K562 (cell line): ENCODE data around the gene SERPINF2. TPM values are rescaled to one million over a fixed set of nuclear protein-coding genes. Genes with fewer than 3 reads are reported as not detected.

Experiments used
- ARID3A ChIP-seq: IDR thresholded peaks from 2 replicates; pipeline ENCODE4 v1.6.1; 2012; ENCODE audit warnings: low read depth, low read length, improper control_type of control experiment, borderline replicate concordance
- EP400 ChIP-seq: fragments of 450-650 bp; IDR thresholded peaks from 2 replicates; pipeline ENCODE4 v1.6.1; 2017; ENCODE audit warnings: antibody characterized with exemption, mild to moderate bottlenecking, moderate library complexity
- NR4A1 ChIP-seq, 2 experiments: fragments of 250-450 bp in 1 of 2; fragments of 450-650 bp in 1 of 2; sonication (Bioruptor Pico) in 1 of 2; IDR thresholded peaks; 2 replicates each; pipeline versions ENCODE4 v1.4.0 to v1.6.1; 2016 to 2020; ENCODE audit warnings: mild to moderate bottlenecking in 2 of 2, missing compliant biosample characterization in 1 of 2, missing genetic modification characterization in 1 of 2, moderate library complexity in 1 of 2
- RBM34 ChIP-seq: fragments of 200-400 bp; formaldehyde crosslinking; IDR thresholded peaks from 2 replicates; pipeline ENCODE4 v1.6.1; 2018; ENCODE audit warnings: low read length, borderline replicate concordance; ENCODE audit not compliant: insufficient read depth
- SAP30 ChIP-seq: fragments of 200-600 bp; sonication (generic); IDR thresholded peaks from 2 replicates; pipeline ENCODE4 v1.6.1; 2012; ENCODE audit warnings: borderline replicate concordance, low read depth, mild to moderate bottlenecking, moderate library complexity, low read length, control low read depth, inconsistent platforms; ENCODE audit not compliant: insufficient read depth, poor library complexity, severe bottlenecking
- SPI1 ChIP-seq: IDR thresholded peaks from 2 replicates; pipeline ENCODE4 v1.6.1; 2011; ENCODE audit warnings: low read depth, low read length, control low read depth, borderline replicate concordance
- ZBTB40 ChIP-seq, 2 experiments: fragments of 450-650 bp in 1 of 2; sonication (generic) in 1 of 2; formaldehyde crosslinking in 1 of 2; IDR thresholded peaks; 2 replicates each; pipeline versions ENCODE4 v1.7.1 to v1.9.0; 2016 to 2022; ENCODE audit warnings: inconsistent platforms in 1 of 2, mild to moderate bottlenecking in 1 of 2, missing genetic modification reagents in 1 of 2
- ZNF121 ChIP-seq: sonication (generic); formaldehyde crosslinking; conservative IDR thresholded peaks from 2 replicates; pipeline ENCODE4 v1.8.0; 2022; ENCODE audit warnings: missing genetic modification reagents
- ZNF398 ChIP-seq: fragments of 250-450 bp; sonication (Bioruptor Pico); IDR thresholded peaks from 2 replicates; pipeline ENCODE4 v1.8.0; 2021; ENCODE audit warnings: moderate library complexity, mild to moderate bottlenecking, inconsistent platforms
- ZNF583 ChIP-seq: fragments of 250-450 bp; sonication (Bioruptor Pico); IDR thresholded peaks from 2 replicates; pipeline ENCODE4 v1.4.0; 2020
- polyA plus RNA-seq, 8 experiments: library from polyadenylated mRNA; depleted of rRNA in 4 of 8; stranded (reverse) in 5 of 8; unstranded in 3 of 8; fragments of >200 nt; fragmentation: Nextera tagmentation in 2 of 8; fragmentation: Illumina TruSeq in 1 of 8; extraction: Ambion mirVana in 2 of 8; extraction: Trizol in 1 of 8; gene quantifications; 2 replicates each; pipeline versions ENCODE4 v1.2.1 to v1.2.3, GENCODE V29; 2011 to 2014; ENCODE audit warnings: inconsistent platforms in 1 of 8, missing spikeins in 1 of 8
- total RNA-seq, 7 experiments: library from RNA; depleted of rRNA in 6 of 7; stranded (reverse); fragments of >200 nt in 6 of 7; fragmentation: Illumina TruSeq in 2 of 7; extraction: Trizol in 2 of 7; gene quantifications; 2 replicates each; pipeline versions ENCODE4 v1.2.1 to v1.2.3, GENCODE V29; 2011 to 2021; ENCODE audit warnings: low replicate concordance in 1 of 7

SERPINF2 gene
- total and polyA plus RNA-seq, 9 of the 15 experiments (the other 6 are each of a cell fraction or from before 2014, with no cell fraction given) = 0.22 TPM; not detected in 8

GRCh38 chr17:1725642-1726511, 16.8 kb upstream of the SERPINF2 start (continued):
- TF ChIP-seq ZNF398 = no peak
- TF ChIP-seq SAP30 = no peak
- no peak for TF ChIP-seq ZNF121 (CRISPR knock-in tag)
- TF ChIP-seq SPI1 = no peak
- no peak for TF ChIP-seq ARID3A
- no peak for TF ChIP-seq ZNF583 (CRISPR knock-in tag)
- no peak for TF ChIP-seq RBM34
- no peak for TF ChIP-seq NR4A1 (CRISPR knock-in tag; IDR thresholded peaks at IDR 0.05)
- TF ChIP-seq NR4A1 (tag; IDR thresholded peaks at IDR 0.05) = no peak
- TF ChIP-seq ZBTB40 (IDR thresholded peaks at IDR 0.05) = no peak
- no peak for TF ChIP-seq ZBTB40 (CRISPR knock-in tag; IDR thresholded peaks at IDR 0.05)
- TF ChIP-seq EP400 = no peak
